Stimulated activated CD8-positive, alpha-beta memory T cell treated with anti-CD3 and anti-CD28 coated beads, Interleukin-15, amount 100 ng/mL, for 4 hours (primary cell): ENCODE measurements around the gene ADAMTS14.

Experiments
- DNase-seq, 2 donors: peaks; one replicate each; pipeline ENCODE4 v3.0.0-alpha.2; 2020; ENCODE audit warnings: low read depth in 2 of 2

Gene ADAMTS14

GRCh38 chr10:70729763-70730357 is 57.6 kb downstream of the ADAMTS14 start:
- DNase-seq: no peak

DNA sequence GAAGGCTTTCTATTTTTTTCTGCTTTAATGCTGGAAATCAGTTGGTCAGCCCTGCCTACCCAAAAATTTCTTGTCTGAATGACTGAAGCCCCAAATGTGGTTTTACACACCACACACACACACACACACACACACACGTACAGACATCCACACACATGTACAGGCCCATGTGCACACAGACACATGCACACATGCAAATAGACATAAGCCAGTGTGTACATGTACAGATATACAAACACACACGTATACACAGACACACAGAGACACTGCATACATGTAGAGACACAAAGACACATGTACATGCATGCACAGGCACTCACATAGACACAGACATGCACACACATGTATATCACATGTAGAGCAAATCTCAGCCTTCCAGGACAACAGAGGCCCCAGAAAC is 58.6 kb downstream of the ADAMTS14 start:
- DNase-seq: no peak

DNA sequence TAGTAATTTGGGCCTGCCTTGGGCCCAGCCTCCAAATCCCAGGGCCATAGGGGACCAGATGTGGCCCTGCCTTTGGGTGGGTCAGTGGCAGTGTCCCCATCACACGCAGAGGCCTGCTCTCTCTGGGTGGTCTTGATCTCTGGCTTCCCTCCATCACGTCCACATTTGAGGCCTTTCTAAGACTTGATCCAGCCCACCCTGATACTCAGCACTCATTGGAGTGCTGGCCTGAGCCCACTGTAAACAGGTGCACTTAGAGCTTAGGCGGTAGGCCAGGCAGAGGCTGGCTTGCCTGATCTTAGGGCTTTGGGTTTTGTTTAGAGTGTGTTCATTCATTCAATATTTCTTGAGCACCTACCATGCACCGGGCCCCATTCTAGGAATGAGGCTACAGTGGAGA is 60.3 kb downstream of the ADAMTS14 start:
- DNase-seq: no peak

DNA sequence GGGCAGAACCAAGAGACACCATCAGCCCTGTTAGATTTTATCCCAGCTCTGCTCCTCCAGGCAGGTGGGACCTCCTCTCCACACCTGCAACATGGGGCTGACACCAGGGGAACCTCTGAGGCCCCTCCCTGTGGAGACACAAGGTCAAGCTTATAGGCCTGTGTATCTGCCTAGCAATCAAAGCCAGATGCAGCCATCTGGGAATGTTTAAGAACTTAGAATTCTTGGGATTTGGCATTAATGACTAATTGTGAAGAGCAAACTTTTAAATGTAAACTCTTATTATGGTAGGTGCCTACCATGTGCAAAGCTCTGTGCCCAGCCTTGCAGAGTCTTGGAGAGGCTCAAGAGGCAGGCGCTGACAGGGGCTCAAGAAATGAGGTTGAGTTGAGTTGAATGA is 60.7 kb downstream of the ADAMTS14 start:
- no peak for DNase-seq

DNA sequence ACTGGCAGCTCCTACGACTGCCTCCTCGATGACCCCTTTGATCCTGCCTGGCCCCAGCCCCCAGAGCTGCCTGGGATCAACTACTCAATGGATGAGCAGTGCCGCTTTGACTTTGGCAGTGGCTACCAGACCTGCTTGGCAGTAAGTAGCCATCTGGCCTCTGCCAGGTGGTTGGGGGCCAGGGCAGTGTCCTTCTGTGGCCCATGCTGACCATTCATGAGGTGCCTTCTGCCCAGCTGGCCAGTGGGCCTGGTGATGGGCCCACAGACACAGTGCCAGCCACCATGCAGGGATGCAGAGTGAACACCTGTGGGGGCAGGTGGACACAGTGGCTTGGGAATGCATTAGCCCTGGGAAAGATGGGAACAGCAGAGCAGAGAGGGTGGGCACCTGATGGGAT is 62.9 kb downstream of the ADAMTS14 start:
- DNase-seq: no peak

DNA sequence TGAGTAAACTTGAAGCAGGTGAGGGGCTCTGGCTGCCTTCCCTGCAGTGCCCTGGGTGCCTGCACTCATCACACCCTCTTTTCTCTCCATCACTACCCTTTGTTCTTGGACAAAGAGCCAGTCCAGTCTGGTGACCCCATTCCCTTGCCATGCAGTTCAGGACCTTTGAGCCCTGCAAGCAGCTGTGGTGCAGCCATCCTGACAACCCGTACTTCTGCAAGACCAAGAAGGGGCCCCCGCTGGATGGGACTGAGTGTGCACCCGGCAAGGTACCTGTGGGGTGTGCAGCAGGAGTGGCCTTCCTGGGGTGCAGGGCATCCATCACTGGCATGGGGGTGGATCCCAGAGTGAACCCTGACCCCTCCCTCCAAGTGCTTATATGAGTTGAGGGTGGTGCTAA is 64.2 kb downstream of the ADAMTS14 start:
- no peak for DNase-seq

- DNase-seq: no peak
These were observed 64.9 kb downstream of the ADAMTS14 start for GRCh38 chr10:70737250-70737649.

- no peak for DNase-seq
These were observed 65.9 kb downstream of the ADAMTS14 start for GRCh38 chr10:70738006-70738760.

- no peak for DNase-seq
These were observed 66.4 kb downstream of the ADAMTS14 start for GRCh38 chr10:70738761-70739121.

GRCh38 chr10:70740406-70741288 is 68.3 kb downstream of the ADAMTS14 start:
- no peak for DNase-seq

GRCh38 chr10:70742537-70743429 is 70.5 kb downstream of the ADAMTS14 start:
- no peak for DNase-seq

GRCh38 chr10:70743430-70743788 is 71.1 kb downstream of the ADAMTS14 start:
- DNase-seq: no peak

DNA sequence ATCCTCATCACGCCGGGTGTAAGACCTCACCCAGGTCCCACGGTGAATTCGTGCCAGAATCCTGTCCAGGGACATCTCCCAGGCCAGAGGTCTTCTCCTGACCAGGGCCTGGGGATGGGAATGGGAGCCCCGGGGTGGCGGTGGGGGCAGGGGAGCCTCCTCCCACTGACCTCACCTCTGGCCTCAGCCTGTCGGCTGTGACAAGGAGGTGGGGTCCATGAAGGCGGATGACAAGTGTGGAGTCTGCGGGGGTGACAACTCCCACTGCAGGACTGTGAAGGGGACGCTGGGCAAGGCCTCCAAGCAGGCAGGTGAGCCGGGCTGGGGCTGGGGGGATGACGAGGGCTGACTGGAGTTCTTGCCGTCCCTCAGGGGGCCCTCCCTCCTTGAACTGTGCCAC is 71.6 kb downstream of the ADAMTS14 start:
- no peak for DNase-seq

- DNase-seq: no peak
These were observed 72.4 kb downstream of the ADAMTS14 start for GRCh38 chr10:70744617-70745143.

DNA sequence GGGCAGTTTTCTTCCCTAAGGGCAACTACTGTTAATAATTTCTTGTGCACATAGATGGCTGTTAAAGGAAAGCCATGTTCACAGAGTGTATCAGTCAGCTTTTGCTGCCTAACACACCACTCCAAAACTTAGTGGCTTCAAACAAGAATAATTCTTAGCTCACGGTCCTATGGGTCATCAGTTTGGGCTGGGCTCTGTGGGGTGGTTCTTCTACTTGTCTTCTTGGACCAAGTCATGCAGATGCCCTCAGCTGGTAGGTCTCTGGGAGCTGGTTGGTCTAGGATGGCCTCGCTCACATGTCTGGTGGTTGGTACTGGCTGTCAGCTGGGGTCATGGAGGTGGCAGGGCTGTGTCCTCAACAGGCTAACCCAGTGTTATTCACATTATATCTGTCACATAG is 73.2 kb downstream of the ADAMTS14 start:
- no peak for DNase-seq

DNA sequence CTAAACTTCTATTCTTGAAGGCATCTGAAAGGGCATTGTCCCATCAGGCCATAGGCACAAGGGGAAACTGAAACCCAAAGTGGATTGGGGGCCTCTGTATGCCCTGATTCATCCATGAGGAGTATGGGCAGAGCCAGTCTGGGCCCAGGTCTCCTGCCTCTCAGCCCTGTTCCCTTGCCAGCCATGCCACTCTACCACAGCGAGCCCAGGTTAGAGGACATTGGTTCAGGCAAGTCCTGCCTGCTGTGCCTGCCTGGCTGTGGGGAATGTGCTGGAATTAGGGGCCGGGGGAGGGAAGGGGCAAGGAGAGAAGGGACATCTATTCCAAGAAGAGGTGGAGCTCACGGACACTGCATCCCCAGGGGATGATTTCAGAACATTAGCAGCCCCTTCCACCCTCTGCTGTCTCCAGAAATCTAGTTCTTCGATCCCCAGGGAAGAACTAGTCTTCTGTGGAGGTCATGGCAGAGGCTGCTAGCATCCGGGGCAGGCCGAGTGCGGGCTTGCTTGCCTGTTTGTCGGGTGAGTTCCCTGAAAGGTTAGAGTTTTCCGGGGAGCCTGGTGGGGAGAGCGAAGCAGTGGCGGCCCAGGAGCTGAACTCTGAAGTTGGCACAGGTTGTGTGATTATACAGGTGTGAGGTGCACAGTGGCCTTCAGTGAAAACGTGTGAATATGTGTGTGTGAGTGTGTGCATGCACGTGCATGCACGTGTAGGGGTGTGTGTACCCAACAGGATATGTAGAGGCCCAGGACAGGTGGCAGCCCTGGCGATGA is 75.1 kb downstream of the ADAMTS14 start:
- DNase-seq: no peak

GRCh38 chr10:70748305-70748704 is 76.0 kb downstream of the ADAMTS14 start:
- DNase-seq: no peak

GRCh38 chr10:70748801-70749573 is 76.7 kb downstream of the ADAMTS14 start:
- no peak for DNase-seq

- no peak for DNase-seq
These were observed 77.5 kb downstream of the ADAMTS14 start for GRCh38 chr10:70749756-70750155.

GRCh38 chr10:70750156-70750703 is 77.9 kb downstream of the ADAMTS14 start:
- DNase-seq: no peak
